Liver (tissue), 3 donors: ENCODE measurements around the gene EIPR1.

Source experiments
- ATF3 ChIP-seq: IDR thresholded peaks from 2 replicates; pipeline ENCODE4 v1.6.1; 2016; ENCODE audit warnings: antibody characterized with exemption
- CTCF ChIP-seq: fragments of 150-350 bp; IDR thresholded peaks from 2 replicates; pipeline ENCODE4 v1.5.1; 2017; ENCODE audit warnings: improper control_type of control experiment, low read depth, low read length; ENCODE audit not compliant: missing input control
- HNF4A ChIP-seq, 2 donors: conservative IDR thresholded peaks; 2 replicates each; pipeline ENCODE4 v1.6.1; 2016; ENCODE audit warnings: antibody characterized with exemption in 2 of 2, mild to moderate bottlenecking in 2 of 2
- JUND ChIP-seq, 2 donors: IDR thresholded peaks; 2 replicates each; pipeline ENCODE4 v1.6.1; 2016; ENCODE audit warnings: antibody characterized with exemption in 2 of 2
- MAX ChIP-seq: IDR thresholded peaks from 2 replicates; pipeline ENCODE4 v1.6.1; 2016; ENCODE audit warnings: antibody characterized with exemption
- REST ChIP-seq: IDR thresholded peaks from 2 replicates; pipeline ENCODE4 v1.6.1; 2016; ENCODE audit warnings: antibody characterized with exemption, mild to moderate bottlenecking
- RXRA ChIP-seq, 2 donors: IDR thresholded peaks; 2 replicates each; pipeline ENCODE4 v1.6.1; 2017 to 2018; ENCODE audit warnings: antibody characterized with exemption in 2 of 2, mild to moderate bottlenecking in 1 of 2
- SP1 ChIP-seq: IDR thresholded peaks from 2 replicates; pipeline ENCODE4 v1.6.1; 2018; ENCODE audit warnings: antibody characterized with exemption, mild to moderate bottlenecking
- TAF1 ChIP-seq: conservative IDR thresholded peaks from 2 replicates; pipeline ENCODE4 v1.6.1; 2016; ENCODE audit warnings: antibody characterized with exemption, mild to moderate bottlenecking
- ZBTB33 ChIP-seq: IDR thresholded peaks from 2 replicates; pipeline ENCODE4 v1.6.1; 2016; ENCODE audit warnings: antibody characterized with exemption
- donor health status: healthy.
- donor health status: healthy.

GRCh38 chr2:3197308-3197707 lies 180.3 kb downstream of the EIPR1 start:
- TF ChIP-seq REST, result no peak
- no peak for TF ChIP-seq CTCF
- no peak for TF ChIP-seq TAF1
- TF ChIP-seq RXRA (IDR thresholded peaks at IDR 0.05), result no peak
- no peak for TF ChIP-seq JUND (IDR thresholded peaks at IDR 0.05)
- TF ChIP-seq ATF3, result no peak
- no peak for TF ChIP-seq ZBTB33
- no peak for TF ChIP-seq MAX
- no peak for TF ChIP-seq HNF4A (conservative IDR thresholded peaks at IDR 0.05)
- no peak for TF ChIP-seq SP1
